Effector memory CD4-positive, alpha-beta T cell (primary cell): ENCODE measurements around the gene DVL1.
"Not testable (repeated sequence)": the region's sequence is repeated elsewhere in the genome, so short reads cannot be mapped to it uniquely, and the experiment has no call there.

Experiments
- DNase-seq, 3 donors: peaks; one replicate each; pipeline ENCODE4 v3.0.0-alpha.2; 2020
- H3K27ac ChIP-seq: 2 replicates; pipeline ENCODE4 v1.7.0; 2013; ENCODE audit warnings: mild to moderate bottlenecking, low read length, moderate library complexity; ENCODE audit not compliant: insufficient read depth, poor library complexity, severe bottlenecking
- H3K27me3 ChIP-seq: replicated peaks from 2 replicates; pipeline ENCODE4 v1.7.0; 2013; ENCODE audit warnings: mild to moderate bottlenecking, low read length; ENCODE audit not compliant: insufficient read depth, control insufficient read depth, poor library complexity, severe bottlenecking
- H3K36me3 ChIP-seq: 2 replicates; pipeline ENCODE4 v1.7.0; 2013; ENCODE audit warnings: mild to moderate bottlenecking, low read length, moderate library complexity; ENCODE audit not compliant: control insufficient read depth, insufficient read depth
- H3K4me1 ChIP-seq: 2 replicates; pipeline ENCODE4 v1.7.0; 2013; ENCODE audit warnings: low read length, mild to moderate bottlenecking; ENCODE audit not compliant: control insufficient read depth, insufficient read depth, poor library complexity, severe bottlenecking
- H3K4me3 ChIP-seq: 2 replicates; pipeline ENCODE4 v1.7.0; 2013; ENCODE audit warnings: low read length, low read depth, mild to moderate bottlenecking; ENCODE audit not compliant: insufficient read depth, poor library complexity, severe bottlenecking
- H3K9me3 ChIP-seq: 2 replicates; pipeline ENCODE4 v1.7.0; 2013; ENCODE audit warnings: mild to moderate bottlenecking, low read length, moderate library complexity; ENCODE audit not compliant: control insufficient read depth

Gene DVL1

GRCh38 chr1:1318777-1319645 lies 30.2 kb downstream of the DVL1 start:
- H3K4me3 ChIP-seq, result no peak overlapping the region
- H3K36me3 ChIP-seq, result peaks cover 35% of the 10 kb centered on the region
- no peaks in the 10 kb centered on the region for H3K27me3 ChIP-seq
- peaks cover 16% of the 10 kb centered on the region for H3K4me1 ChIP-seq
- DNase-seq, result no peak
- H3K27ac ChIP-seq, result no peak overlapping the region
- H3K9me3 ChIP-seq, result no peaks in the 10 kb centered on the region

GRCh38 chr1:1318131-1318652 lies 31.0 kb downstream of the DVL1 start:
- Histone ChIP-seq H3K36me3 (peaks cover 43% of the 10 kb centered on the region), H3K4me1 (peaks cover 12% of the 10 kb centered on the region), H3K27me3 (no peaks in the 10 kb centered on the region), H3K4me3 (no peak overlapping the region), H3K9me3 (no peaks in the 10 kb centered on the region), H3K27ac (no peak overlapping the region)
- no peak for DNase-seq

DNA sequence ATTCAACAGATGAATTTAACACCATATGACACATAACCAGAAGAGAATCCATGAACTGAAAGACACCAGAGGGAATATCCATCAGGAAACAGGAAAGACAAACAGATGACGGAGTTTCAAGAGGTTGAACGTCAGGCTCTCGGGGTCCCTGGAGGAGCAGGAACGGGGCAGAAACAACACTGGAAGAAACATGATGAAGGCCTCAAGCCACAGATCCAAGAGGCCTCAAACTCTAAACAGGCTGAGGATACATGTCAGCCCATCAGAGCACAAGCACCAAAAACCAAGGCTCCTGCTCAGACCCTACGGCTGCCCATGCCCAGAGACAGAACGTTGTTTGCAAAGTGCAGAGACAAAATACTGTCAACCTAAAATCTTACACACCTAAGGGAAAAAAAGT lies 31.8 kb downstream of the DVL1 start:
- H3K9me3 ChIP-seq, result no peaks in the 10 kb centered on the region
- H3K4me3 ChIP-seq, result no peak overlapping the region
- H3K27me3 ChIP-seq, result no peaks in the 10 kb centered on the region
- H3K27ac ChIP-seq, result no peak overlapping the region
- H3K4me1 ChIP-seq, result peaks cover 7% of the 10 kb centered on the region
- DNase-seq, result no peak
- peaks cover 51% of the 10 kb centered on the region for H3K36me3 ChIP-seq

- H3K4me1 ChIP-seq, DNase-seq, H3K4me3 ChIP-seq, H3K27ac ChIP-seq, H3K9me3 ChIP-seq, H3K27me3 ChIP-seq: not testable (repeated sequence)
- H3K36me3 ChIP-seq, result peaks cover 56% of the 10 kb centered on the region
These were observed 33.0 kb downstream of the DVL1 start for GRCh38 chr1:1316199-1316598.

GRCh38 chr1:1315435-1315954 lies 33.7 kb downstream of the DVL1 start:
- Histone ChIP-seq H3K27me3 (no peaks in the 10 kb centered on the region), H3K4me3 (no peak overlapping the region), H3K36me3 (peaks cover 58% of the 10 kb centered on the region), H3K27ac (no peak overlapping the region), H3K9me3 (no peaks in the 10 kb centered on the region), H3K4me1 (no peaks in the 10 kb centered on the region)
- DNase-seq, result no peak

GRCh38 chr1:1314678-1315335 lies 34.4 kb downstream of the DVL1 start:
- H3K27ac ChIP-seq, result no peak overlapping the region
- H3K4me1 ChIP-seq, result no peaks in the 10 kb centered on the region
- no peaks in the 10 kb centered on the region for H3K27me3 ChIP-seq
- H3K9me3 ChIP-seq, result no peaks in the 10 kb centered on the region
- no peak overlapping the region for H3K4me3 ChIP-seq
- no peak for DNase-seq
- peaks cover 57% of the 10 kb centered on the region for H3K36me3 ChIP-seq

GRCh38 chr1:1314237-1314586 lies 35.0 kb downstream of the DVL1 start:
- no peak for DNase-seq
- no peaks in the 10 kb centered on the region for H3K27me3 ChIP-seq
- no peaks in the 10 kb centered on the region for H3K9me3 ChIP-seq
- no peak overlapping the region for H3K4me3 ChIP-seq
- H3K27ac ChIP-seq, result no peak overlapping the region
- peaks cover 54% of the 10 kb centered on the region for H3K36me3 ChIP-seq
- H3K4me1 ChIP-seq, result peaks cover 5% of the 10 kb centered on the region

DNA sequence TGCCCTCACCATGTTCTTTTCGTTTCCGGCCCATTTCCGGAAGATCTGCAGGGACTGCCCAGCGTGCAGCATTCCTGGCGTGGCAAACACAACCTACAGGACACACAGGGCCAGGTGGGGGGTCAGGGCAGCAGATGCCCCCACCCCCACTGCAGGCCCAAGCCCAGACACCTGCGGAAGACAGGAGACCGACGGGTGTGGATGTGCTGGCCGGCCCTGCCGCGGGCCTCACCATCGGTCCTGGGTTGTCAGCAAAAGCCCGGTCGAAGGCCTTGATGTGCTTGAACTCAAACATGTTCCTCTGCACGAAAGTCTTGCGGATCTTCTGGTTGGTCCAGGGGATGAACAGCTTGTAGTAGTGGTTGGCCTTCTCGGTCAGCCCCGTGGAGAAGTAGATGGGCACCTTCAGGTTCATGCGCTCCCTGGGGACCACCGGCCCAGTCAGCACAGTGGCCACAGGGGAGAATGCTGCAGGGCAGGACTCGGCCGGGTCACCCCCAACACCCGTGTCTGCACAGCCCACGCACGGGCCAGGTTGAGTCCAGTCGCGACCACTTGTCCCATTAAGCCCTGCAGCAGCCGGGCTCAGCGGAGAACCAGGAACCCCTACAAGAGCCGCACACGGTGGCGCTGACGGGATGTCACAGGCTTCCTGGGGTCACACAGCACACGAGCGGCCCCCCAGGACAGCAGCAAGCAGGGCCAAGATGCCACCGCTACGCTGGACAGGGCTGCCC lies 35.5 kb downstream of the DVL1 start:
- no peak overlapping the region for H3K27ac ChIP-seq
- no peaks in the 10 kb centered on the region for H3K27me3 ChIP-seq
- H3K4me1 ChIP-seq, result peaks cover 7% of the 10 kb centered on the region
- no peak overlapping the region for H3K4me3 ChIP-seq
- peaks cover 48% of the 10 kb centered on the region for H3K36me3 ChIP-seq
- H3K9me3 ChIP-seq, result no peaks in the 10 kb centered on the region
- no peak for DNase-seq

- H3K4me1 ChIP-seq, result peaks cover 7% of the 10 kb centered on the region
- DNase-seq, result no peak
- no peak overlapping the region for H3K4me3 ChIP-seq
- H3K9me3 ChIP-seq, result no peaks in the 10 kb centered on the region
- H3K36me3 ChIP-seq, result peaks cover 44% of the 10 kb centered on the region
- H3K27me3 ChIP-seq, result no peaks in the 10 kb centered on the region
- no peak overlapping the region for H3K27ac ChIP-seq
These were observed 36.5 kb downstream of the DVL1 start for GRCh38 chr1:1312450-1313314.
